Measurements from ENCODE around the gene NFASC.

The NFASC gene

DNA sequence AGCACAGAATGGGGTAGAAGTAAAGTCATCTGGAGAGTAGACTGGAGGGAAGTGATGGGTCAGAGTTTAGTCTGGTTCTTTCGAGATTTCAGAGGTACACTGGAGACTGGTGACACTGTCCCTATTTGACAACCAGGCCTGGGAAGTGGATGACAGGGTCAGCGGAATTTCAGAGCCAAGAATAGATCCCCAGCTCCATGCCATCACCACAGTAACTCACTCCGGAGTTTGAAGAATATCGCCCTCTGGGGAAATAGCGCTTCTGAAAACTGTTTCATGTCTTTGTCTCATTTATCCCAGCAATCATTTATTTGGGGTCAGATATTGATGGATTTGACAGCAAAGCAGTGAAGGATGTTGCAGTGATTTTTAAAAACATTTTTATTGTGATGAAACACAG, 7.6 kb upstream of the NFASC start:
- no peak for DNase-seq

DNA sequence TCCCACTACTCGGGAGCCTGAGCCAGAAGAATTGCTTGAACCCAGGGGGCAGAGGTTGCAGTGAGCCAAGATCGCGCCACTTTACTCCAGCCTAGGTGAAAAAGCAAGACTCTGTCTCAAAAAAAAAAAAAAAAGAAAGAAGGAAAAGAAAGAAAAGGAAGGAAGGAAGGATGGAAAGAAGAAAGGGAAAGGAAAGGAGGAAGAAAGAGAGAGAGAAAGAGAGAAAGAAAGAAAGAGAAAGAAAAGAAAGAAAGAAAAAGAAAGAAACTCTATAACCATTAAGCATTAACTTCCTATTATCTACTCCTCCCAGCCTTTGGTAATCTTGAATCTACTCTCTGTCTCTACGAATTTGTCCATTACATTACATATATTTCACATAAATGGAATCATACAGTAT, 6.9 kb upstream of the NFASC start:
- no peak for DNase-seq

DNA sequence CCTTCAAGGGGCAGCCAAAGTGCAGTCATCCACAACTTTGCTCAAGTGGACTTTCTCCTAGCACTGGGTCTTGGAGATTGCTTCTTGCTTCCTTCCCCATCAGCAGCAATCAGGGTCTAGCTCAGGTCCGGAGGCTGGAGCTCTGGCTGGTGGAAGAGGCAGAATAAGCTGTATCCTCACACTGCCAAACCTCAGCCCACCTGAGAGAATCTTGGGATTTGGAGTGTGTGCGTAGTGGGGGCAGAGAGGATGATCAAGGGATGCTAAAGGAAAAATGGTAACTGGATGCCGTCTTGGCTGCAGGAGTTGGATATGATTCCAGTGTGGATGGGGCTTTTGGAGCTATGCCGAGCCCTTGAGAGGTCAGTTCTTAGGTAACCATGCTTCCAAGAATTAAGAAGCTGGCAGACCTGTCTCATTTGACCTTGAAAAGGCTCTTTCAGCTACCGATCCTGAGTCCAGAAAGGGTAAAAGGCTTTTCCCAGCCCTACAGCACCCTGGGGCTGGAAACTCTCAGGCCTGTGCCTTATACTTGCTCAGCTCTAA, 4.5 kb upstream of the NFASC start:
- no peak for DNase-seq

DNA sequence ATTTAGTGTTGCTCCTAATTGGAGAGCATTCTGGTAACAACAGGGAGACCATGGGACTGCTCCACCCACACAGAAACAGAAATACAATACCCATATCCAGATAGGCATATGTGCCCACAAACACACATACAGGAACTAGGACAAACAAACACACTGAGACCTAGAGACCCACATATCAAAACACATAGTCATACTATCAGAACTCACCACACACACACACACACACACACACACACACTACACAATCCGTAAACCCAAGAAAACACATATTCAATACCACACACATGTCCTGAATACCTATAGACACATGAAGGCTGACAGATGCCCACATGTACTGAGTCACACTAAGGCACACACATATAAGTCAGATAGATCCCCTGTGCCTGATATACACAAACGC, 3.5 kb upstream of the NFASC start:
- DNase-seq, result no peak

DNA sequence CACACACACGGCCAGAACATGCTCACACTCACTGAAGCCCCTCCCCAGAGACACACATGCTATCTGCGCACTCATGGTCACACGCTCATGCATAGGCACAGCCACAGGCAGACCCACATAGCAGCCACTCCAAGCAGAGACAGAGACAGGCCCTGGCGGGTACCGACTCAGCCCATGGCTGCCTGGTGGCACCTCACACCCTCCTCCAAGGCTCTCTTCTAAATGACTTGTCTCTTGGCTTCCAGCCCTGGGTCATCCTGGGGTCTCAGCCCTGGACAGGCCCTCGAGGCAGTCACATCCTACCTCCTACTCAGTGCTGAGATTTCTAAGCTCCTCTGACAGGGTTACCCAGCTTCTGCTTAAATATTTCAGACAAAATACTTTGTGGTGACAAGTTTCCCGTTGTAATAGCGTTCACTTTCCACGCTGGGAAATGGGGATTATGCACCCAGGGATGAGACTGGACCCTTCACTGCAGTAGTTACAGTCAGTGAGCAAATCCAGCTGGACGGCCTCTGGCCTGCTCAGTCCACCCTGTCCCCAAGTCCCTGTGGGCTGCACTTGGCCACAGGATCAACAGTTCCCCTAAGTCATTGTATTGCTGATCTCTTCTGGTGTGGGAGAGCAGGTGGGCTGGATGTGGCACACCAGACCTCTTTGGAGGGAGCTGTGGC, 2.9 kb upstream of the NFASC start:
- no peak for DNase-seq

DNA sequence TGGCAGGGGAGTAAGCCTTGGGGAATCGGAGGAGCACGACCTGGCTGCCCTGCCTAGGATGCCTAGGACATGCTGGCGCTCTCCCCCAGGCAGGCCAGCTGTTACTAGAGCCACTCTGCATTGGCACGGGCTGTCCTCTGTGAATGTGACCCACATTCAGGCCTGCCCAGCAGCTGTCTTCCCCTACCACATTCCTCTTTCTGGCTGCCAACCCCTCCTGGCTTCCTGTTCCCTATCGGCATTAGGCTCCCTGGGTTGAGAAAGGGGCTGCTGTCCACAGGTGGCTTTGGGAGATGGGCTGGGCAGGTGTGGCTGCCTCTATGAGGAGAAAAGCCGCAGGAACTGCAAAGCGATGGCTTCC, 2.3 kb upstream of the NFASC start:
- no peak for DNase-seq

DNA sequence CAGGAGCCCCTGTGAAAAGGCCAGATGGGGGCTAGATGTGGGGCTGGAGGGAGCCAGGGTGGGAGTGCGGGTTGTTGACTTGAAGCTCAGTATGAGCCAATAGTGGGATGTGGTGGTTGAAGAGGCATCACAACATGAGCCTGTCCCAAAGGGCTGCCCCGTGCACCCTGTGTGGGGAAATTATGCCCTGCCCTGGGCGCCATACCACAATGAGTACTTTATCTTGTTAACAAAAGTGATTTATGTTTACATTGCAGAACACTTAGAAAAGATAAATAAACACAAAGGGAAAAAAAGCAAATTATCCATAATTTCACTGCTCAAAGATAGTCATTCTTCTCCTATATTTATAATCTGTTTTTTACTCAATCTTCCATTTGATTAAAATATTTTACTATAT, 1.6 kb upstream of the NFASC start:
- DNase-seq, result no peak

DNA sequence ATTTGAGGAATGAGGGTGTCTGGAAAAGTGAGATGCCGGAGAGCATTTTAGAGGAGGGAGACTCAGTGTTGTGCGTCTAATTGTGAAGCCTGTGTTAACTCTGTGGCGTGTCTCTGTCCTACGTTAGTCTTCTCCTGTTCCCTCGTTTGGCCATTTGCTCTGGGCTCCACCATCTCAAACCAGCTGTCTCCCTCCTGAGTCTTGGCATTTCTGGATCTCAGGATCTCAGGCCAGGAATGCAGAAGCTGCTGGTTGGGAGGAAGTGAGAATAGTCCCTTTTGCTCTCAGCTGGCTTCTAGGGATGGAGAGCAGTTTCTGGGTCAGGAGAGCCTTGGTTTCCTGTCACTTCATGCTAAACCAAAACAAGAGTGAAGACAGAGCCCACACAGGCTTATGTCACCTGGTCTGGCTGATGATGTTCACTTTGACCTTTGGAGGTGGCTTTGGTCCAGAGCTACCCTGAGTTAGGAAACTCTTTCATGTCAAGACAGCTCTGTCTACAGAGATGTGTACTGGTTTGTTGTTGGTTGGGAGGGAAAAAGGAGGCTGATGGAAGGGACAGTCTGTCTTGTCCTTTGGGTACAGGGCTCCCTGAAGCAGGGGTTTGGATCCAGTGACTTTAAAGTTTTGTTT, 859 bp downstream of the NFASC start:
- DNase-seq, result no peak

DNA sequence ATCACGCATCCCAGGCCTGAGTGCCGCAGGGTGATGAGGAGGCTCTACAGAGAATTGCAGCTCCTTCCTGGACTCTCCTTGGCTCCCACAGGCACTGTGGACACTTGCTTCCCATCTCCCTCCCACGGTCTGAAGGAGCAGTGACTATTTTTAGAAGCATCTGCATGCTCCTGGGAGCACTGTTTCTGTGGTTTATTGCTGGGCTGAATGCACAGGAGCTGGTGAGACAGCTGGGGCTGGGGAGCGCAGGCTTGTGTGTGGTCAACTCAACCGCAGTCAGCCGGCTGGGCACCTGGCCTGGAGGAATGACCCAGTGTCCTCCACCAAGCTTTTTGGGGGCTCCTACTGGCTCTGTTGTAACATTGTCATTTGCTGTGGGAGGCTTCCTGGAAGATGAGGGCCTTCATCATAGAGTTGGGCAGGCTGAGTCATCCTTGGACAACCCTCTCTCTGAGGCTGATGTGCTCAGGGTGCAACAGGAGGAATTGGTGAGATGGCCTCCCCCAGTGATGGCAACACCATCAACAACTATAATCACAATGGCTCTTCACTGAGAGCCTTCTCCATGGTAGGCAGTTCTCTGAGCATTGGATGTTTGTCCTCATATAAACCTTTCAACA, 1.7 kb downstream of the NFASC start:
- no peak for DNase-seq

DNA sequence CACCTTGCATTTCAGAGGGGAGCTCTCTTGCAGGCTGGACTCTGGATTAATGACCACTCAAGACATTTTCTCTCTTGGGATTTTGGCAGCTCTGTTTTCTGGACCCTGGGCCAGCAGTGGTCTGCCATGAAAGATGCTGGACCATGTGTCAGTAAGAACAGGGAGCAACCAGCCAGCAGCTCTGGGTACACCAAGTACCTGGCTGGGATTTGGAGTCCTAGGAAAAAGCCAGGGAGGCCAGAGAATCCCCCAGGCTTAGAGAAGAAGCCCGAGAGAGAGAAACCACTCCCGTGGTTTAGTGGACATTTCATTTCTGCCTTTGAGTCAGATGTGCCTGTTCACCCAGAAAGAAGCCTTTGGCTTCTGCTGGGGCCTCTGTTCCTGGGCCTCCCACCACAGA, 2.5 kb downstream of the NFASC start:
- no peak for DNase-seq

DNA sequence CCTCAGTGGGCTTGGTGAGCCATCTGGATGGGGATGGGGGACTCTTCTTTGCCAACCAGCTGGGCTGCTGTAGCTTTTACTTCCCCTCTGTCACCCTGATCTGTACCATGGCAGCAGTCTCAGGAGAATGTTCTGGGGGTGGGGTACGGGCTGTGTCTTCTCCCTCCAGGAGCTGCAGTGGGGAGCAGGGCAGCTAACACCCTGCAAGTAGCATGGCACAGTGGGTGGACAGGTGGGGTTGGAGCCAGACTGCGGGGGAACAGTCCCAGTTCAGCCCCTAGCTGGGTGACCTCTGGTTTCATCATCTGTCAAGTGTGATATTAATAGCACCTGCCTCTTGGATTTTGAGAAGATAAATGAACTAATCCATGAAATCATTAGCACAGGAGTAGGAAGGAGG, 3.1 kb downstream of the NFASC start:
- peak; percentile 56 for DNase-seq

DNA sequence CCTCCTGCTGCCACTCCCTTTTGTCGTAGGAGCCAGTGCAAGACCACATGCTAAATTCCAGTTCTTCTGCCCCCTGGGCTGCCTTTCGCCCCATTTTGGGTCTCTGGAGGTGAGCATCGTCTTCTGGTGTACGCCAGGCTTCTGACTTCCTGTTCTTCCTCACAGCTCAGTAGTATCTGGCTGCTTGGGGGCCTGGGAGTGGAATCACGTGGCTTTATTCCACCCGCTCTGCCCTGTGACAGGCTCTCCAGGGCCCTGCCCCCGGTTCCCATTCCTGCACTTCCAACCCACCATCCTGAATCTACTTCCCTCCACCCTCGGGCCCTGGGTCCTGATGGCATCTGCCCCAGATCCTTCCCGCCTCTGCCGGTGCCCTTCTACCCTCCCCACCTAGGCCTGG, 3.6 kb downstream of the NFASC start:
- no peak for DNase-seq

DNA sequence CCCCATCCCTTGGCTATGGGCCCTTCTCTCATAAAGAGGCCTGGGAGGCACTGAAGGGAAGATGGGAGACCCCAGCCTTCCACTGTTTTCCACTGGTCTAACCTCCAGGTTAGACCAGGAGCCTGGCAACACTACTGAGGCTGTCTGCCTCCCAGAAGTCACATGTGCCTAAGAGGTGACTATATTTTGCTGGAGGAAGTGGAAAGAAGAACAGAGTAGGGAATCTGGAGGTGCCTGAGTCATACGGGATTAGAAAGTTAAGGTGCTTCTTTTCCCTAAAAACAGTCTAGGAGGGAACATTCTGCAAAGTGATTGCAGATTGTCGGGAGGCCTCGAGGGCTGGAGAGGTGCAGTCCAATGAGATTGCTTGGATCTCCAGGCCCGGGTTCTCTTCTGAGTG, 4.6 kb downstream of the NFASC start:
- DNase-seq, result no peak

DNA sequence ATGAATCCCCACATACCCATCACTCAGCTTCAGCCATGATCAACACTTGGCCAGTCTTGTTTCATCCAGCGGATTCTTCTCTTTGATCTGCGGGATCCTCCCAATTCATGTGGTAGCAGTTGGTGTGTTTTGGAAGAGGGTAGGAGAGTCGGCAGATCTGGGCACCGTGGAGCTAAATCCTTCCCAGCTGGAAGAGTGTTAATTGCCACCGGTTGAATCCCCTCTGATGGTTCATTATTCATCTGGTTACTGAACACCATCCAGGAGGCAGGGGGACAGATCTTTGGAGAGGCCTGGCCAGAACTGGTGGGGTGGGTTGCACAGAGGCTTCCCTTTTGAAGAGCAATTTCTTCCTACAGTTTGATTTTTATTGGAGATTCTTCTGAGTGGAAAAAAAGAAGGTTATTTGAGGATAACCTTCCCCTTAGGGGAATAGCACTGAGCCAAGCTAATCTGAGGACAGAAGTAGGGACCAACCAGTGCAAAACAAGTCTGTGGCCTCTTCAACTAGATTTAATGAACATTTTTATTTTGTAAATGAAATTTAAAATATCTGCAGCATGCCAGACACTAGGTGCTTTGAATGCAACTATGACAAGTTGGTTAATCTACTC, 8.1 kb downstream of the NFASC start:
- DNase-seq, result no peak

DNA sequence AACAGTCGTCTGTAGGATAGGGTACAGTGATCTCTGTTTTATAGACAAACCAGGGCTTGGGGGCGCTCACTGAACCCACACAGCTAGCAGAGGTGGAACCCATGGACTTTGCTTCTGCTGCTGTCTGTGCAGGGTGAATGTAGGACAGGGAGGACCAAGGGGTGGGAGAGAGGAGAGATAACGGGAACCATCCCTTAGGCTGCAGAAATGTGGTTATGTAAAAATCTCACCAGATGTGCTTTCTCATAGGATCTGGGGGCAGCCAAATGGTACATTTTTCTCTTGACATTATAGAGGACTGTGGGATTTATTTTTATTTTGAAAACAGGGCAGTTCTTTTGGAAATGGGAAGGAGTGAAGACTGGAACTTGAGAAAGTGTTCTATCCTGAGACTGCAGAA, 8.7 kb downstream of the NFASC start:
- no peak for DNase-seq

DNA sequence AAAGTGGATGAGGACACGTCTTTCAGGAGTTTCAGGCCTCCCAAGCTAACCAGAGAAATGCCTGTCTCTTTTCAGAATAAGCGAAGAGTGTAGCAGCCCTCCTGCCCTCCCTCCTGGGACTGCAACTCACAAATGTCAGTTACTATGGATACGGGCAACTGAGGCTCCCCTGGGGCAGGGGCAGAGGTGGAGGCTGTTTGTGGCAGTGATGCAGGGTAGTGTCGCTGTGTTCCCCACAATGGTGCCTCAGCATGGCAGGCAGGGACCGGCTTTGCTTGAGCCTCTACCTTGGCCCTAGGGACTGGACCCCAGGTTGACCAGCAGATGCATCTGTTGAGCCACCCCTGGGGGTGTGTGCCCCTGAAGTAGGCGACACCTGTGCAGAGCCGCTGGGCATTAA, 10.2 kb downstream of the NFASC start:
- DNase-seq, result no peak

DNA sequence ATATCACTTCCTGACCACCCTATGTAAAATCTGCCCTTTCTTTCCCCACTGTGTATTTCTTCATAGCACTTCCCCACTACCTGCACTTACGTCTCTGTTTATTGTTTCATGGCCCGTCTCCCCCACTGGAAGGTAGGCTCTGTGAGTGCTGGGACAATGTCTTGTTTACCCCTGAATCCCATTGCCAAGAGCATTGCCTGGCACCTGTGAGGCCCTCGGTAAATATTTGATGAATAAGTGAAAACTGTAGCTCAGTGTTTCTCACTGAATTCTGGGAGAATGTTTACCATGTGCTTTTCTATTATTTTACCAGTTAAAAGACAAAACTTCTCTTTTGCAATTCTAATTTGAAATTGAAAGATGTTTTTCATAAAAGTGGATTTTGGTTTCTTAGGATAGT, 11.8 kb downstream of the NFASC start:
- DNase-seq, result no peak

DNA sequence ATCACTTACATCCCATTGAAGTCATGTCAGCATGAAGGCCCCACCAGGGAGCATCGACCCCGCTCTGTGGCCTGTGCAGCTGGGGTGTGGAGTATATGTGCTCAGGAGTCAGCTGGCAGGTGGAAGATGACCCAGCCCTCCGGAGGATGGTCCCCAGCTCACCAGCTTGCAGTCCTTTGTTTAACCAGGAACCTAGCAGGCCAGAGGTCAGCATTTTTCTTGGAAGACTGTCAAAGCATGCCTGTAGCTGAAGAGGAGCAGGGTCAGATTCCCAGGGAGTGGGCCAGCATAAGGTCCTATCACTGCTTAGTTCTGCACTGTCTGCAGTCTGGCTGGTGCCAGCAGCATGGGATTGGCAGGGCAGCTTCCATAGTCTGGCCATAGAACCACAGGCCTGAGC, 12.7 kb downstream of the NFASC start:
- no peak for DNase-seq

DNA sequence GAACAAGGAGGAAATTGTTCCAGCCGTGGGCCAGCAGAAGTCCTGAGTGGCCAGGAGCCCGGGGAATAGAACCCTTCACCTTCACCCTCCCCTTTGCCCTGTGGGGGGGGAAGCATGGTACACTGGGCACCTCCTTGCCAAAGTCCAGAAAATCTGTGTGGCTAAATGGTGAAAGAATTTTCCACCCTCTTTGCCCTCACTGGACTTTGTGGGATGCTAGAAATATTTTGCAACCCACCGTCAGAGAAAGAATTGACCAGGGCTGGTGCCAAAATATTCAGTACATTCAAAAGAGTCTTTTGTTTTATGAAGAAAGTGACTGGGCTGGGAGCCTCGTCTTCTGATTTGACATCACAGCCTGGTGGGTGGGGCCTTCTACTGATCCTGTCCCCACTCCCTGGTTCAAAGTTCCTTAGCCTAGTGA, 14.6 kb downstream of the NFASC start:
- no peak for DNase-seq

DNA sequence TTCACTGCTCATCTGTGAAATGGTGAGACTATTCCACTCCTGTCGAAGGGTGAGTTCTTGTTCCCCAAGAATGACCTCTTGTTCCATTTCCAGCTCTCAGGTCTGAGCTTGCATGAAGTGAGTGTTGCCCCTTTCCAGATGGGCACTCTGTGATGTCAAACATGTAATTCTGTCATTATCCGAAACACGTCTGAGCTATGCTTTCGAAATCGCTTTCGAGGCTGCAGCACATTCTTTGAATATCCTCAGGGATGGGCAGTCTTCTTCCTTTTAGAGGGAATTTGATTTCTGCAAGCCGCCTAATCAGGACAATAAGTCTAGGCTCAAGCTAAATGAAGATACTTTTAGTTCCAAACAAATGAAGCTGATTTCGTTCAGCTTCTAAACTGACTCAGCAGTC, 15.1 kb downstream of the NFASC start:
- DNase-seq, result no peak

DNA sequence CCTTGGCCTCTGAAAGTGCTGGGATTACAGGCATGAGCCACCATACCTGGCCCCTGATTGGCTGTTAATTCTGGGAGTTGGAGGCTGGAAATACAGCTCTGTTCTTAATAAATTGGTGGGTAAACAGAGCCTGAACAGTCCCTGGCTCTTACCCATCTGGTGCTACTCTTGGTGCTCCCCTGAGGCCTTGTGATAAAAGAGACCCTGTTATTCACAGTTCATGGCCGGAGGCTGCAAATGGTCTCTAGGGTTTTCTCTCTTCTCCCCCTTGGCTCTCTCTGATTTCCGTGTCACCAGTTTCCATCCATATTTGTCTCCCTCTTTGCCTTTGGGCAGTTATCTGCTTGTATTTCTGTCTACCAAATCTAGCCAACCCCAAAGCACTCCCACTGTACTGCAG, 17.2 kb downstream of the NFASC start:
- DNase-seq, result no peak

DNA sequence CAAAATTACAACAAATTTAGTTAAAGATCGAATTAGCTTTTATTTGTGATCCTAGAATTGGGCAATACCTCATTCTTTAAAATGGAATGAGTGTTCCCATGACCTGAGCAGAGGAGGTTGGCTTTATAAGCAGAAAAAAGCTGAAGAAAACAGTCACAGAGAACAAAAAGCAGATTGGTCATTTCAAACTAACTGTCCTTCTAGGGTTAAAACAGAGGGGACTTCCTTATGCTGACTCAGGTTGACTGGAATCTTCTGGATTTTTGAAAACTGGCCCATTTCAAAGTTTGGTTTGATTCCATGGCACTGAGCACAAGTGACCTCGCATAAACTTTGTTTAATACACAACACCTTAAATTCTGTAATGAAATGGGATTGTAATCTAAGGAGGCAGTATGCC, 17.6 kb downstream of the NFASC start:
- DNase-seq, result no peak

DNA sequence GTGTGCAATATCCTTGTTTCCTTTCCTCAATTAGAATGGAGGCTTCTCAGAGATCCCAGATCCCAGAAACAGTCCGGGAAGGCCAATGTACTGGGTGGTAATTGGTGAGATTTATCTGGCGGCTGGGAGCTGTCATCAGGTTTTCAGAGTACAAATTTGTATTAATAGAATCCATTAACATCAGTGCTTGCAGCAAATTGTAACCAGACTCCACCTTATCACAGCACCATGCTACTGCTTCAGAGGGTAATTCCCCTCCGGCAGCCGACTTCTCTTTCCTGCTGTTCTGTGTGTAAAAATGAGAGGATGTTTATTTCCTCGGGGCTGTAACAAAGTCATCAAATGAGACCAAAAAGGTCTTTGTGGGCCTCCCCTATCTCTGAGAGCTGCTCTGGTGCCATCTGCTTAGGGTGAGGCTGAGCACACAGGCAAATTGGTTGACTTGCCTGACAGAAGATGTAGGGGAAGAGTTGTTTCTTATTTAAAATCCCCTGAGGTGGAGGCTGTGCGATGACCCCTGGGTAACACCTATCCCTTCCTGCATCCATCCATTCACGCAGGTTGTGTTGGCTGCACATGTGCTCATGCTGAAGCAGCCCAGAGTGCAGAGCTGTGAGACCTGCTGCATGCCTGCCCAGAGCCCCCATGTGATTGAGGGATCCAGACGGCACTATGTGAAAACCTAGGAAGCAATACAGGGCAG, 19.2 kb downstream of the NFASC start:
- no peak for DNase-seq

DNA sequence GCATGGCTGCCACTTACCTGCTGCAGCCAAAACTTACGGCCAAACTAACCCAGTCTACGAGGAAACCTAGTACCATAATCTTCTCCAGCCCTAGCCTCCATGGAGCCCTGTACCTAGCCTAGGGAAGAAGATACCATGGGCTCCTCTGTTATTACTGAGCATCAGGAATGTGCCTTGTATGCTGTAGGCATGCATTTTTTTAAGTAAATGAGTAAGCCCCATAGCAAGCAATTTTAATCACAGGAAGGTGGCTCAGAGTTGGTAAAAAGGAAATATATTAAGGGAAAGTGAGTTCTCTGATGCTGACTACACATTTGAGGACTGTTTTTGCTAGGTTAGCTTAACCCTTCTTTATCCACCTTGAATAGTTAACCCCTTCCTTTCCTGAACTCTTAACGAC, 21.2 kb downstream of the NFASC start:
- DNase-seq, result no peak
